WTC11 (cell line): ENCODE results near the gene AGPAT3.

Source experiments
- ATF3 ChIP-seq: sonication (generic); formaldehyde crosslinking; conservative IDR thresholded peaks from 2 replicates; pipeline ENCODE4 v1.8.1; 2022; ENCODE audit warnings: mild to moderate bottlenecking, missing genetic modification reagents
- CTCF ChIP-seq: fragments of 200-600 bp; IDR thresholded peaks from 2 replicates; pipeline ENCODE4 v1.8.0; 2022; ENCODE audit warnings: antibody characterized with exemption
- ELF4 ChIP-seq: sonication (generic); formaldehyde crosslinking; IDR thresholded peaks from 2 replicates; pipeline ENCODE4 v1.8.1; 2022; ENCODE audit warnings: low read depth, mild to moderate bottlenecking, moderate library complexity, missing genetic modification reagents
- GABPB1 ChIP-seq: sonication (generic); formaldehyde crosslinking; IDR thresholded peaks from 2 replicates; pipeline ENCODE4 v1.8.1; 2023; ENCODE audit warnings: mild to moderate bottlenecking, missing genetic modification reagents
- JUN ChIP-seq: sonication (generic); formaldehyde crosslinking; IDR thresholded peaks from 2 replicates; pipeline ENCODE4 v1.8.0; 2023; ENCODE audit warnings: mild to moderate bottlenecking, missing genetic modification reagents
- MAX ChIP-seq: sonication (generic); formaldehyde crosslinking; IDR thresholded peaks from 2 replicates; pipeline ENCODE4 v1.8.0; 2022; ENCODE audit warnings: mild to moderate bottlenecking, missing genetic modification reagents
- MLX ChIP-seq: sonication (generic); formaldehyde crosslinking; IDR thresholded peaks from 2 replicates; pipeline ENCODE4 v1.8.1; 2023; ENCODE audit warnings: mild to moderate bottlenecking, missing genetic modification reagents, moderate library complexity
- NFYB ChIP-seq: sonication (generic); formaldehyde crosslinking; conservative IDR thresholded peaks from 2 replicates; pipeline ENCODE4 v1.8.0; 2022; ENCODE audit warnings: low read depth, missing genetic modification reagents
- NR2C2 ChIP-seq: sonication (generic); formaldehyde crosslinking; IDR thresholded peaks from 2 replicates; pipeline ENCODE4 v1.8.0; 2022; ENCODE audit warnings: mild to moderate bottlenecking, missing genetic modification reagents
- RELA ChIP-seq: sonication (generic); formaldehyde crosslinking; IDR thresholded peaks from 2 replicates; pipeline ENCODE4 v1.8.1; 2022; ENCODE audit warnings: missing genetic modification reagents, mild to moderate bottlenecking, borderline replicate concordance
- SMAD3 ChIP-seq: sonication (generic); formaldehyde crosslinking; IDR thresholded peaks from 2 replicates; pipeline ENCODE4 v1.8.0; 2022; ENCODE audit warnings: missing genetic modification reagents, mild to moderate bottlenecking, borderline replicate concordance
- USF1 ChIP-seq: sonication (generic); formaldehyde crosslinking; IDR thresholded peaks from 2 replicates; pipeline ENCODE4 v1.8.0; 2022; ENCODE audit warnings: mild to moderate bottlenecking, missing genetic modification reagents
- ZNF317 ChIP-seq: sonication (generic); formaldehyde crosslinking; IDR thresholded peaks from 2 replicates; pipeline ENCODE4 v1.8.1; 2023; ENCODE audit warnings: low read depth, mild to moderate bottlenecking, moderate library complexity, missing genetic modification reagents, borderline replicate concordance

GRCh38 chr21:43922949-43923348 is 57.9 kb downstream of the AGPAT3 start:
- TF ChIP-seq ELF4 = no peak
- TF ChIP-seq CTCF = no peak
- no peak for TF ChIP-seq ZNF317 (CRISPR knock-in tag)
- no peak for TF ChIP-seq ATF3 (CRISPR knock-in tag)
- TF ChIP-seq USF1 (CRISPR knock-in tag) = no peak
- no peak for TF ChIP-seq JUN
- no peak for TF ChIP-seq MAX (CRISPR knock-in tag)
- no peak for TF ChIP-seq NR2C2 (CRISPR knock-in tag)
- no peak for TF ChIP-seq NFYB (CRISPR knock-in tag)
- no peak for TF ChIP-seq GABPB1 (CRISPR knock-in tag)
- no peak for TF ChIP-seq RELA (CRISPR knock-in tag)
- TF ChIP-seq MLX (CRISPR knock-in tag) = no peak
- no peak for TF ChIP-seq SMAD3 (CRISPR knock-in tag)
